ENCODE measurements around the gene MYH10.

MYH10 gene

DNA sequence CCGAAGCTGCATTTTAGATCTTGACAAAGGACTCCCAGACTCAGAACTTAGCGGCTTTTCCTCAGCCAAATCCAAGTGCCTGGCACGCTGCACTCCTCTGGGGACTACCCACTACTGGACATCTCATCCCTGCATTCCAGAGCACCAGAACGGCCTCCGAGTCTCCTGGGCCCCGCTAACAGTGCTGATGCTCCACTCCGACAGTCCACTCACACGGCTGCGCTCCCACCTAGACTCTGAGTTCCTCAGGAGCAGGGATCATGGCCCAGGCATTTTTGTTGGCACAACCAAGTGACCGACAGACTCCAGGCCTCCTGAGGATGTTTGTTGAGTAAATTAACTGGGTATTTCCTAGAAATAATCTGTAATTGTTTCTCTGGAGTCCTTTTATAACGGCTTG lies 115.7 kb downstream of the MYH10 start:
- Histone ChIP-seq H3K9me3 (ENCODE audit: control insufficient read depth, low read length) (no peaks in the 10 kb centered on the region), H3K4me1 (no peaks in the 10 kb centered on the region), H3K9ac (no peak overlapping the region), H3K79me2 (no peaks in the 10 kb centered on the region), H3K4me2 (ENCODE audit: low read length) (no peak overlapping the region), H3K27ac (no peak overlapping the region), H3K36me3 (ENCODE audit: control insufficient read depth, insufficient read depth, low read length) (no peaks in the 10 kb centered on the region), H3K4me3 (ENCODE audit: low read depth, low read length) (no peak overlapping the region), H3K27me3 (ENCODE audit: control insufficient read depth, insufficient read depth, low read length) (no peaks in the 10 kb centered on the region), H2AFZ (no peak overlapping the region)
- TF ChIP-seq, protein P1, sequence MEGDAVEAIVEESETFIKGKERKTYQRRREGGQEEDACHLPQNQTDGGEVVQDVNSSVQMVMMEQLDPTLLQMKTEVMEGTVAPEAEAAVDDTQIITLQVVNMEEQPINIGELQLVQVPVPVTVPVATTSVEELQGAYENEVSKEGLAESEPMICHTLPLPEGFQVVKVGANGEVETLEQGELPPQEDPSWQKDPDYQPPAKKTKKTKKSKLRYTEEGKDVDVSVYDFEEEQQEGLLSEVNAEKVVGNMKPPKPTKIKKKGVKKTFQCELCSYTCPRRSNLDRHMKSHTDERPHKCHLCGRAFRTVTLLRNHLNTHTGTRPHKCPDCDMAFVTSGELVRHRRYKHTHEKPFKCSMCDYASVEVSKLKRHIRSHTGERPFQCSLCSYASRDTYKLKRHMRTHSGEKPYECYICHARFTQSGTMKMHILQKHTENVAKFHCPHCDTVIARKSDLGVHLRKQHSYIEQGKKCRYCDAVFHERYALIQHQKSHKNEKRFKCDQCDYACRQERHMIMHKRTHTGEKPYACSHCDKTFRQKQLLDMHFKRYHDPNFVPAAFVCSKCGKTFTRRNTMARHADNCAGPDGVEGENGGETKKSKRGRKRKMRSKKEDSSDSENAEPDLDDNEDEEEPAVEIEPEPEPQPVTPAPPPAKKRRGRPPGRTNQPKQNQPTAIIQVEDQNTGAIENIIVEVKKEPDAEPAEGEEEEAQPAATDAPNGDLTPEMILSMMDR (IDR thresholded peaks at IDR 0.05): no peak

- Histone ChIP-seq H2AFZ (no peak overlapping the region), H3K27me3 (ENCODE audit: control insufficient read depth, insufficient read depth, low read length) (no peaks in the 10 kb centered on the region), H3K36me3 (ENCODE audit: control insufficient read depth, insufficient read depth, low read length) (no peaks in the 10 kb centered on the region), H3K9ac (no peak overlapping the region), H3K4me3 (ENCODE audit: low read depth, low read length) (no peak overlapping the region), H3K4me1 (no peaks in the 10 kb centered on the region), H3K4me2 (ENCODE audit: low read length) (no peak overlapping the region), H3K79me2 (no peaks in the 10 kb centered on the region), H3K27ac (no peak overlapping the region), H3K9me3 (ENCODE audit: control insufficient read depth, low read length) (no peaks in the 10 kb centered on the region)
- TF ChIP-seq, protein P1 (IDR thresholded peaks at IDR 0.05): no peak
Measured at GRCh38 chr17:8506145-8506544, 124.4 kb downstream of the MYH10 start.

DNA sequence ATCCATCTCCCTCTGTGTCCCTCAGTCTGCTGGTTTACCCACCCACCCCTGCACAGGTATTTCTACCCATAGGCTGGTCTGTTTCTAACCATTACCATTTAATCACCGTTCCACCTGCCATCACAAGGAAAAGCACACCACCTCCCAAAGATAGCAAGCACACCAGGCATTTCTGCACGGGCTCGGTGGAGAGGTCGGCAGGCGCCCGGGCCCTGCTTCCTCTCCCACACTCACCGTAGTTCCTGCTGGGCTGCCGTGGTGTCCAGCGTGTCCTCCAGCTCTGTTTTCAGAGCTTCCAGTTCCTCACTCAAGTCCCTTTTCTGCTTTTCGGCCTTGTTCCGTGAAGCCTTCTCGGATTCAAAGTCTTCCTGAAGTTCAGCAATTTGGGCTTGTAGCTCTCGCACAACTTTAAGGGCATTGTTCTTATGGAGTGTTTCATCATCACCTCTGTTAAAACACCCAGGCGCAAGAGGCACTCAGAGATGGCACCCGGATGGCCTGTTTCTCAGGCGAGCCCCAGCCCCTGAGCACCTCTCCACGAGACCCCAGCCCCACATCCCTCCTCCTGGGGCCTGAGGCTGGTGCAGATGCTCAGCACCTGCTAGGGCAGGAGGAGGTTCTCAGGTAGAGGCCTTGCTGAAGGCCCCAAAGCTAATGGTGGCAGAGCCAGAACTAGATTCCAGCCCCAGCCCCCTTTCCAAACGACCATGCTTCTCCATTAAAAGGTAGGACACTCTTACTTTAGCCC lies 125.9 kb downstream of the MYH10 start:
- Histone ChIP-seq H3K36me3 (ENCODE audit: control insufficient read depth, insufficient read depth, low read length) (no peaks in the 10 kb centered on the region), H2AFZ (no peak overlapping the region), H3K4me2 (ENCODE audit: low read length) (no peak overlapping the region), H3K4me3 (ENCODE audit: low read depth, low read length) (no peak overlapping the region), H3K27ac (no peak overlapping the region), H3K9me3 (ENCODE audit: control insufficient read depth, low read length) (no peaks in the 10 kb centered on the region), H3K27me3 (ENCODE audit: control insufficient read depth, insufficient read depth, low read length) (no peaks in the 10 kb centered on the region), H3K4me1 (no peaks in the 10 kb centered on the region), H3K79me2 (no peaks in the 10 kb centered on the region), H3K9ac (no peak overlapping the region)
- TF ChIP-seq, protein P1 (IDR thresholded peaks at IDR 0.05): no peak

DNA sequence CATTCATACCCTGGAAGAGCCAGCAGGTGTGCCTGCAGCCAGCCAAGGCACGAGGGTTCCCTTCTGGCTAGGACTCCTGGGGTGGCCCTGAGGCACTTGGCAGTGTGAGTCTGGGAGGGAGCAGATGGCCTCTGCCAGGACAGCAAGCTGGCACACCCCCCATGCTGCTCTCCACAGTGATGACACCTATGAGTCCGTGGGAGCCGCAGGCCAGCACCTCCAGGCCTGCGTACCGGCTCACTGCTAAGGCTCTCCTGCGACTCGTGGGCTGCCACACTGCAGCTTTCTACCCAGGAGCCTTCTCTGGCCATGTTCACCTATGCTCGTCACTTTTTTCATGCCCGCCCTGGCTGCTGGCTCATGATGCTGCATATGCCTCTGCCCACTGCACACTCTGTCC lies 126.7 kb downstream of the MYH10 start:
- Histone ChIP-seq H3K4me1 (no peaks in the 10 kb centered on the region), H3K27ac (no peak overlapping the region), H3K4me2 (ENCODE audit: low read length) (no peak overlapping the region), H3K9me3 (ENCODE audit: control insufficient read depth, low read length) (no peaks in the 10 kb centered on the region), H3K4me3 (ENCODE audit: low read depth, low read length) (no peak overlapping the region), H3K36me3 (ENCODE audit: control insufficient read depth, insufficient read depth, low read length) (no peaks in the 10 kb centered on the region), H3K79me2 (no peaks in the 10 kb centered on the region), H3K9ac (no peak overlapping the region), H3K27me3 (ENCODE audit: control insufficient read depth, insufficient read depth, low read length) (no peaks in the 10 kb centered on the region), H2AFZ (no peak overlapping the region)
- TF ChIP-seq, protein P1 (IDR thresholded peaks at IDR 0.05): no peak

- H3K27me3 ChIP-seq (ENCODE audit: control insufficient read depth, insufficient read depth, low read length): no peaks in the 10 kb centered on the region
- no peak overlapping the region for H3K4me2 ChIP-seq (ENCODE audit: low read length)
- H3K27ac ChIP-seq: no peak overlapping the region
- TF ChIP-seq, protein P1 (IDR thresholded peaks at IDR 0.05): no peak
- no peaks in the 10 kb centered on the region for H3K36me3 ChIP-seq (ENCODE audit: control insufficient read depth, insufficient read depth, low read length)
- no peak overlapping the region for H3K4me3 ChIP-seq (ENCODE audit: low read depth, low read length)
- H3K79me2 ChIP-seq: no peaks in the 10 kb centered on the region
- H3K9ac ChIP-seq: no peak overlapping the region
- no peaks in the 10 kb centered on the region for H3K4me1 ChIP-seq
- H3K9me3 ChIP-seq (ENCODE audit: control insufficient read depth, low read length): no peaks in the 10 kb centered on the region
- H2AFZ ChIP-seq: no peak overlapping the region
Measured at GRCh38 chr17:8503368-8503767, 127.2 kb downstream of the MYH10 start.
